ENCODE measurements around the gene PITPNC1. TPM values are rescaled to one million over a fixed set of nuclear protein-coding genes. Genes with fewer than 3 reads are reported as not detected.
A peak's percentile ranks its signal among the peaks of the same experiment; 100 is the strongest.
"Not testable (repeated sequence)": the region's sequence is repeated elsewhere in the genome, so short reads cannot be mapped to it uniquely, and the experiment has no call there.

PITPNC1 gene
- total and polyA plus RNA-seq, 4 donors, result 8.0 to 21.1 (median 15.2) TPM

DNA sequence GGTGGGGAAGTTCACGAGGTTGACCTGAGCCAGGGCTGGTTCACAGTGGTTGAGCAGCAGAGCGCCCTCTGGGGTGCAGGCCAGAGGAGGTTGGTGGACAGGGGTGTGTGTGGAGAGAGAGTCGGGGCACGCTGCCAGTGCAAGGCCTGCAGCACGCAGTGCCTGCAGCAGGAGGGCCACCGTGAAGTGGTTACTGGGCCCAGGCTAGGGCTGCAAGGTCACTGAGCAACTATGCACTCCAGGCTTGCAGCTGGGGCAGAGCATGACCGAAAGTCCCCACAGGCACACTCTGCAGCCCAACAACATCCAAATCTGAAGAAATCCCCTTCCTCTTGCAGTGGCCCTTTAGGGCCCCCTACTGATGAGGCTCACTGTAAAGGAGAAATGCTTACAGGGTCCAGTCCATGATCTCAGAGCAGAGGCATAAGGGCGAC, 251.5 kb downstream of the PITPNC1 start:
- Histone ChIP-seq H3K9me3 (ENCODE audit: control insufficient read depth in 4 of 4, insufficient read depth in 3 of 4, low read length in 3 of 4) (no peaks in the 10 kb centered on the region), H3K27me3 (ENCODE audit: control insufficient read depth in 3 of 3, insufficient read depth in 3 of 3, low read length in 2 of 3) (no peaks in the 10 kb centered on the region), H3K36me3 (ENCODE audit: control insufficient read depth in 4 of 4, insufficient read depth in 4 of 4, low read length in 4 of 4) (peaks cover 0 to 6% (median under 1%) of the 10 kb centered on the region in 4 donors), H3K27ac (ENCODE audit: low read depth in 1 of 2, low read length in 1 of 2) (peak overlapping the region in 1 of 2 donors; percentile 11), H3K4me3 (no peak overlapping the region), H3K4me1 (ENCODE audit: control insufficient read depth in 5 of 5, insufficient read depth in 5 of 5, low read length in 5 of 5) (peaks cover 0 to 5% (median 0%) of the 10 kb centered on the region in 5 donors), H3K9ac (ENCODE audit: insufficient read depth in 1 of 2, low read length in 2 of 2) (no peak overlapping the region)
- 62 to 83% methylated on average over 8 of the region's 8 CpGs for WGBS, 2 donors
- ATAC-seq (ENCODE audit: insufficient read depth, low FRiP score) (no peak), DNase-seq (peak in 1 of 3 donors; percentile 41)
- TF ChIP-seq, protein P1, sequence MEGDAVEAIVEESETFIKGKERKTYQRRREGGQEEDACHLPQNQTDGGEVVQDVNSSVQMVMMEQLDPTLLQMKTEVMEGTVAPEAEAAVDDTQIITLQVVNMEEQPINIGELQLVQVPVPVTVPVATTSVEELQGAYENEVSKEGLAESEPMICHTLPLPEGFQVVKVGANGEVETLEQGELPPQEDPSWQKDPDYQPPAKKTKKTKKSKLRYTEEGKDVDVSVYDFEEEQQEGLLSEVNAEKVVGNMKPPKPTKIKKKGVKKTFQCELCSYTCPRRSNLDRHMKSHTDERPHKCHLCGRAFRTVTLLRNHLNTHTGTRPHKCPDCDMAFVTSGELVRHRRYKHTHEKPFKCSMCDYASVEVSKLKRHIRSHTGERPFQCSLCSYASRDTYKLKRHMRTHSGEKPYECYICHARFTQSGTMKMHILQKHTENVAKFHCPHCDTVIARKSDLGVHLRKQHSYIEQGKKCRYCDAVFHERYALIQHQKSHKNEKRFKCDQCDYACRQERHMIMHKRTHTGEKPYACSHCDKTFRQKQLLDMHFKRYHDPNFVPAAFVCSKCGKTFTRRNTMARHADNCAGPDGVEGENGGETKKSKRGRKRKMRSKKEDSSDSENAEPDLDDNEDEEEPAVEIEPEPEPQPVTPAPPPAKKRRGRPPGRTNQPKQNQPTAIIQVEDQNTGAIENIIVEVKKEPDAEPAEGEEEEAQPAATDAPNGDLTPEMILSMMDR (IDR thresholded peaks at IDR 0.05; ENCODE audit: control extremely low read depth, extremely low read depth), result no peak

DNA sequence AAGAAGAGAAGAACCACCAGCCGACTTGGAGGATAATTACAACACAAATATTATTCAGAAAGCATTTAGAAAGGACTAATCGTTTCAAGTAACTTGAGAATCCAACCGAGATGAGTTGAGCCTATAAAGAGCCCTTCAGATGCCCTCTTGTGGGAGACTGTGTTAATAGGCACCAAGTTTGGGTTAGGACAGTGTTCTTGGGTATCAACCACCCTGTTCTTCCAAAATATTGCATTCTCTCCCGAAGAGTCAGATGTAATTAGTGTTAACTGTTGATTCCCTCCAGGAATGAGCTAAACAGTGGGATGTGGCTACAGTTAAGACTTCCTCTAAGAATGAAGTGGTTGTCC, 252.9 kb downstream of the PITPNC1 start:
- TF ChIP-seq, protein P1 (IDR thresholded peaks at IDR 0.05; ENCODE audit: control extremely low read depth, extremely low read depth), result no peak
- DNase-seq, result peak; percentile 25 to 72 (median 66)
- no peak overlapping the region for H3K27ac ChIP-seq (ENCODE audit: low read depth in 1 of 2, low read length in 1 of 2)
- peaks cover 0 to 8% (median under 1%) of the 10 kb centered on the region in 4 donors for H3K36me3 ChIP-seq (ENCODE audit: control insufficient read depth in 4 of 4, insufficient read depth in 4 of 4, low read length in 4 of 4)
- no peak overlapping the region for H3K9ac ChIP-seq (ENCODE audit: insufficient read depth in 1 of 2, low read length in 2 of 2)
- peaks cover 0 to 5% (median 3%) of the 10 kb centered on the region in 5 donors for H3K4me1 ChIP-seq (ENCODE audit: control insufficient read depth in 5 of 5, insufficient read depth in 5 of 5, low read length in 5 of 5)
- WGBS, 2 donors, result 28 to 58% methylated on average over 4 of the region's 4 CpGs
- ATAC-seq (ENCODE audit: insufficient read depth, low FRiP score), result no peak
- no peaks in the 10 kb centered on the region for H3K9me3 ChIP-seq (ENCODE audit: control insufficient read depth in 4 of 4, insufficient read depth in 3 of 4, low read length in 3 of 4)
- H3K4me3 ChIP-seq, result no peak overlapping the region
- H3K27me3 ChIP-seq (ENCODE audit: control insufficient read depth in 3 of 3, insufficient read depth in 3 of 3, low read length in 2 of 3), result no peaks in the 10 kb centered on the region

DNA sequence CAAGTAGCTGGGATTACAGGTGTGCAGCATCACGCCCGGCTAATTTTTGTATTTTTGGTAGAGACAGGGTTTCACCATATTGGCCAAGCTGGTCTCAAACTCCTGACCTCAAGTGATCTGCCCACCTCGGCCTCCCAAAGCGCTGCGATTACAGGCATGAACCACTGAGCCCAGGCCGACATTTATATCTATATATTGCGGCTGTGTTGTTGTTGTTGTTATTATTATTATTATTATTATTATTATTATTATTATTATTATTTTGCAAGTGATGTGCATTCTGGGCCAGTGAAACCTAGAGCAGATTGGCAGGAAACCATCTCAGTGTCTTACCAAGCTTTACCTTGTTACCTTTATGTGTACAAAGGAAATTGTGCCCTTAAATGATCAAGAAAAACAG, 253.8 kb downstream of the PITPNC1 start:
- H3K27me3 ChIP-seq (ENCODE audit: control insufficient read depth in 3 of 3, insufficient read depth in 3 of 3, low read length in 2 of 3), result not testable (repeated sequence)

DNA sequence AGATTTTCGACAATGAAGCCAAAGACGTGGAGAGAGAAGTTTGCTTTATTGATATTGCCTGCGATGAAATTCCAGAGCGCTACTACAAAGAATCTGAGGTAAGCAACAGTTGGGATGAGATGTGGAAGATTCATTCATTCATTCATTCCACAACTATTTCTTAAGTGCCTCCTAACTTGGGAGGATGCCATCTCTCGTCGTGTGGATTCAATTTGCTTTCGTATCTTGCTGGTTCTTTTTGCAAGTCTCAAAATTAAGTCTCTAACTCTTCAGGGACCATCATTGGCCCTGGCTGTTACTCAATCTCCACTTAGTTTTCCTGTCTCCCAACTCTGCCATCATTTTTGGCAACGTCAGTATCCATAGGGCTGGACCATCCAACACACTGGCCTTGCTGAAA, 255.1 kb downstream of the PITPNC1 start:
- no peak for ATAC-seq (ENCODE audit: insufficient read depth, low FRiP score)
- WGBS, 2 donors, result 95 to 96% methylated on average over 8 of the region's 8 CpGs
- peaks cover 0 to 5% (median 3%) of the 10 kb centered on the region in 5 donors for H3K4me1 ChIP-seq (ENCODE audit: control insufficient read depth in 5 of 5, insufficient read depth in 5 of 5, low read length in 5 of 5)

More for the DNA sequence above, 253.8 kb downstream of the PITPNC1 start:
- not testable (repeated sequence) for ATAC-seq (ENCODE audit: insufficient read depth, low FRiP score); H3K9me3 ChIP-seq (ENCODE audit: control insufficient read depth in 4 of 4, insufficient read depth in 3 of 4, low read length in 3 of 4); H3K9ac ChIP-seq (ENCODE audit: insufficient read depth in 1 of 2, low read length in 2 of 2); H3K4me3 ChIP-seq; DNase-seq; H3K36me3 ChIP-seq (ENCODE audit: control insufficient read depth in 4 of 4, insufficient read depth in 4 of 4, low read length in 4 of 4); H3K4me1 ChIP-seq (ENCODE audit: control insufficient read depth in 5 of 5, insufficient read depth in 5 of 5, low read length in 5 of 5); H3K27ac ChIP-seq (ENCODE audit: low read depth in 1 of 2, low read length in 1 of 2)
- WGBS, 2 donors, result 94 to 97% methylated on average over 7 of the region's 7 CpGs

More for the DNA sequence above, 255.1 kb downstream of the PITPNC1 start:
- H3K27me3 ChIP-seq (ENCODE audit: control insufficient read depth in 3 of 3, insufficient read depth in 3 of 3, low read length in 2 of 3), result no peaks in the 10 kb centered on the region
- no peak for DNase-seq
- H3K9ac ChIP-seq (ENCODE audit: insufficient read depth in 1 of 2, low read length in 2 of 2), result no peak overlapping the region
- H3K27ac ChIP-seq (ENCODE audit: low read depth in 1 of 2, low read length in 1 of 2), result no peak overlapping the region
- H3K9me3 ChIP-seq (ENCODE audit: control insufficient read depth in 4 of 4, insufficient read depth in 3 of 4, low read length in 3 of 4), result no peaks in the 10 kb centered on the region
- TF ChIP-seq, protein P1 (IDR thresholded peaks at IDR 0.05; ENCODE audit: control extremely low read depth, extremely low read depth), result no peak
- no peak overlapping the region for H3K4me3 ChIP-seq
- H3K36me3 ChIP-seq (ENCODE audit: control insufficient read depth in 4 of 4, insufficient read depth in 4 of 4, low read length in 4 of 4), result peaks cover 0 to 4% (median under 1%) of the 10 kb centered on the region in 4 donors

All from lung (tissue), 12 donors.